DMS153 treated with DMSO at 0.1 percent for 48 hours (cell line): ENCODE measurements around the gene XRCC3.
A peak's percentile ranks its signal among the peaks of the same experiment; 100 is the strongest.

Source experiments
- DNase-seq: peaks from one replicate; lab custom pipeline; 2025; ENCODE audit not compliant: unreplicated experiment; lab: John Stamatoyannopoulos, UW

XRCC3 gene

GRCh38 chr14:103738701-103739451, 23.6 kb upstream of the XRCC3 start:
- no peak for DNase-seq

DNA sequence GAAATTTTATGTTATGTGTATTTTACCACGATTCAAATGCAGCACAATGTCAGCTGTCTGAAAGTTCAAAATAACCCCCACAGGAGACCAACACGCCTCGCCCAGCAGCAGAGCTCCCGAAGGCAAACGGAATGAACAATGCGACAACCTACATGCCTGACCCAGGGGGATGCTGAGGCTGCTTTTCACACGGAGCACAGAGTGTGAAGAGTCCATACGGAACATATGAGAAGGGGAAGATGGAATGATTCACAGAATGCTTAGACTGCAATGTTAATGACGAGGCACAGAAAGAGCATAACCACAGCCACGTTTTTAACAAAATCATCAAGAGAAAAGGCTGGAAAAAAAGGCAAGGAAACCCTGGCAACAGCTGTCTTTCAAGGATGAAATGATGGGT, 22.9 kb upstream of the XRCC3 start:
- DNase-seq, result no peak

DNA sequence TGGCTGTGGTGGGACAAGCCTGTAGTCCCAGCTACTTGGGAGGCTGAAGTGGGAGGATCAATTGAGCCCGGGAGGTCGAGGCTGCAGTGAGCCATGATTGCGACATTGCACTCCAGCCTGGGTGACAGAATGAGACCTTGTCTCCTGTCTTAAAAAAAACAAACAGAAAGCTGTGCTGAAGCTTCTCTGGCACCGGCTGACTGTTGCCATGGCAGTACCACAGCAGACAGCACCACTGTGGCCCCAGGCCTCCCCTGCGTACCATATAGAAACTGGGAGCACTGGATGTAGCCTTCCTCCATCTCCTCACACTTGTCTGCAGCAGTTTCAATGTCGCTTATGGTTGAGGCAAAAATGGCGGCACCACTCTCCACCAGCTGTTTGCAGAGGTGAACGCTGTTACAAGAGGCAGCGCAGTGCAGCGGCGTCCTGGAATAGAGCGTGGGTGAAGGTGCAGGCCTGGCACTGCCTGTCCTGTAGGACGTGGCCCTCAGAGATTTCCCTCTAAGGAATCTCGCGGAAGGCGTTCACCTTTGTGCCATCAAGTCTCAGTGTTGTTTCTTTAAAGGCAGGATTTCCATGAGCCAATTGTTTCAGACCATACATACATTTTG, 22.3 kb upstream of the XRCC3 start:
- DNase-seq, result no peak

DNA sequence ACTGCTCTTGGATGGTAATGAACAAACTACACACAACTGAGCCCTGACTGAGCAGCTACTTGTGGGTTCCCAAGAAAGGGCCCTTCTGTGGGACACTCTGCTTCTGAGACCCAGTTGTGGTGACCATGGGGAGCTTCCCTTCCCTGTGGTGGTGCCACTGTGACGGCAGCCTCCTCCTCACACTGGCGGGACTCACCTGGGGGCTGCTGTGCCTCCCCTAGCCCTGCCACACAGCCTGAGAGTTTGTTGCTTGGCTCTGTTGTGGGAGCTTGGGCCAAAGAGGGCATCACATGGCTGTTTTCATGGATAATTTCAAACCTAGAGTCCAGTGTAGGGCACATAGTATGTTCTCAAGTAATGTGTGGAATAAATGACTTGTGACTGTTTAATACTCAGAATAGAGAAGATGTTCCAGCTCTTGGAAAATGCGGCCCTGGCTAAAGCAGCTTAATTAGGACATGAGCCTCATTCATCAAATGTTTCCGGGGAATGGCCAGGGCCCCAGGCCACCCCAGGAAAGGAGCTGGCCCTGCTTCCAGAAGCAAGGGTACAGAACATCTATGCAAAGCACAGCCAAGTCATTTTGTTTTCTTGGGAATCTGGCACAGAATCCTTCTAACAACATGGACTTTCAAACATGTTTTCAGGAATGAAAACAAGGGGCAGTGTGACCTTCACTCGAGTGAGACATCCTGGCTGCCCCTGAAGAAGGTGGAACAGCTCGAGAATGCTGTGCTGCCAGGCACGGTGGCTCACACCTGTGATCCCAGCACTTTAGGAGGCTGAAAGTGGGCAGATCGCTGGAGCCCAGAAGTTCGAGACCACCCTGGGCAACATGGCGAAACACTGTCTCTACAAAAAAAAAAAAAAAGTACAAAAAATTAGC, 21.5 kb upstream of the XRCC3 start:
- DNase-seq, result no peak

GRCh38 chr14:103735815-103736545, 20.7 kb upstream of the XRCC3 start:
- no peak for DNase-seq

DNA sequence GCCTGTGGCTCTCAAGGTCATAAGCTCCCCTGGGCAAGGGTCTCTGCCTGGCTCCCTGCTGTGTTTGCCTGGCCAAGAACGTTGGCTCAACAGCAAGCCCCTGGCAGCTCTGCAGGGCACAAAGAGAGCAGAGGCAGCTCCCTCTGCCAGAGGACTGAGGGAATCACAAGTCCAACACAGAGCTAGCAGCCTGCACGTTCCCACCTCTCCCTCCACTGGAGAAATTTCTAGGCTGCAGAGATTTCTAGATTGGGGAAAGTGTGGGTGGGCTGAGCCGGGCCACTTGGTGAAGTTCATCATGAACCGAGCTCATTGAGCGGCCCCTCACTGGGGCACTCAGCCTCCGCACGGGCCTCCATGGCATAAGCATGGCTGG, 20.2 kb upstream of the XRCC3 start:
- DNase-seq, result no peak

- DNase-seq, result no peak
Observed at GRCh38 chr14:103735022-103735421, 19.8 kb upstream of the XRCC3 start.

DNA sequence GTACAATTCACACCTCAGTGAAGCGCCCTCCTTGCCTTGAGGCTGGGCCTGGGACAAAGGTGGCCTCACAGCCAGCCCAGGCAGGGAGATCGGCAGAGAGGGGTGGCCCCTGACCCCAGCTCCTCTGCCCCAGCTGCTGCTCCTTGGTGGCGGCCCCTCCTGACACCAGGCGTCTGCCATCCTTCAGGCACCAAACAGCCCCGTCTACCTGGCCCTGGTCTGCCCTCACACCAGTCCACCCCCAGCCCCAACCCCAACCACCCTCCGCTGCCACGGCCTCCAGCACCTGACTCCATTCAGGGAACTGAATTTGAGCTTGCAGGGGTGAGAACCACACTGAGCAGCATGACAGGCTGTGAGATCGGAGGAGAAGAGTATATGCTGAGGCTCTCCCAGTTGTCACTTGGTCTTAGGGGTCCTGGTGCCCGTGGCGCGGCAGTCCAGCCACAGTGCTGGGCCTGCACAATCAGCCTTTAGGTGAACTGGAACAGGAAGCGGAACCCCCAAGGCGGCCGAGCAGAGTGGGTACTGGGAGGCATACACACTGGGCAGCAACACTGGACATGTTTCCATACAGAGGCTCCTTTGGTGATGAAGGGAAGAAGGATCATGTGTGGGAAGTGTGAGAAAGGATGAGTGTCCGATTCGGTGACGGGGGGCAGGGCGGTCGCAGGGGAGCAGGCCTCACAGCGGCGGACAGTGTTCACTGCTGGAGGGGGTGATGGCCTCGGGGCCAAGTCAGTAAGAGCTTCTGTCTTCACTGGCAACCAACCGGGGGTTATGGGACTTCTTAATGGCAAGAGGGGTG, 19.0 kb upstream of the XRCC3 start:
- no peak for DNase-seq

DNA sequence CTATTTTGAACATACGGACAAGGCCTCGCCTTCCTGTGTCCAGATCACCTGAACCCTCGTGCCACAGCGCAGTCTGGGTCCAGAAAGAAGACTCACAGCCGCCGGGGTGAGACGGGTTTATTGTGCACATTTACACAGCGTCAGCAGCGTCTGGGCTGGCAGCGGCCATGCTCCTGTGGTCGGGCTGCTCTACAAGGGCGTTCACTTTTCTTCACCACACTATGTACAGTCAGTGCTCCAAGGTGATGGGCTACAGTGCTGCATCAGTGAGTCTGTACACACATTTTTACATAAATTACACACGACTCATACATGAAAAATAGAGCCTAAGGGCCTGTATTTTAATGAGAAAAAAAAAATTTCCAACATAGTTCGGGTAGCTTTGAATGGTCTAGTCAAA, 18.4 kb upstream of the XRCC3 start:
- no peak for DNase-seq

GRCh38 chr14:103732868-103733620, 17.8 kb upstream of the XRCC3 start:
- DNase-seq, result no peak

DNA sequence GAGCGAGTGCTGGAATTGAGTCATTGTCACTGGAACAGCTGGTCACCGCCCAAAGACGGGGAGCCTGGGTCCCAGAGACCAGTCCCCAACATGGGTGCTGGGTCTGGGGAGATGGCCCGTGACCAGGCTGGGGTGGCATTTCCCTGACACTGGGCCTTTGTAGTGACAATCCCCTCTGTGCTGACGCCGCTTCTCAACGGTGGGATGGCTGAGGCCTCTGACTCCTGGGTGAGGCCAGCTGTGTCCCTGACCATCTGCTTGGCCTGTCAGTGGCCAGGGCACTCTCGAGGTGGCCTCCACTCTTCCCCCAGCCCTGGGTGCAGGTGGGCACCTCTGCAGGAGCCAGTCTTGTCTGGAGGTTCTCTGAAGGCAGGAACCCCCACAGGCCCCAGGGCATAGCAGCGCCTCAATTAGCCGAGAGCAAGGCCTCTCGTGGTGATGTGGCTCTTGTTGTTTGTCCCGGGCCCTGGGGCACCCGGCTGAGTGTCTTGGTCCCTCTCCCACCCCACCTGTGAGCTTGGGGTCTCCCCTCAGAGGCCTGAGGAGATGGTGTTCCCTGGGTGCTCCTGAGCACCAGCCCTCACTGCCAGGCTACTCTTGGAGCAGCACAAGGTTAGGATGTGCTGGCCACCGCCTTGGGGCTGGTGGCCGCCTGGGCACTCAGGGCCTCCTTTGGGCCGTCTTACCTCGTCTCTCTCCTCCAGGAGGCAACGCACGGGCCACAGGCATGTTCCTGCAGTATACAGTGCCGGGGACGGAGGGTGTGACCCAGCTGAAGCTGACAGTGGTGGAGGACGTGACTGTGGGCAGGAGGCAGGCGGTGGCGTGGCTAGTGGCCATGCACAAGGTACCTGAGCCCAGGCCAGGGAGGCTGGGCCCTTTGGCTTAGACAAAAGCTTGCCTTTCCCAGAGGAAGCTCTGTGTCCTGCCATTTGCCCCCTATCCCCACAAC, 16.9 kb upstream of the XRCC3 start:
- no peak for DNase-seq

- no peak for DNase-seq
Observed at GRCh38 chr14:103731481-103731880, 16.2 kb upstream of the XRCC3 start.

DNA sequence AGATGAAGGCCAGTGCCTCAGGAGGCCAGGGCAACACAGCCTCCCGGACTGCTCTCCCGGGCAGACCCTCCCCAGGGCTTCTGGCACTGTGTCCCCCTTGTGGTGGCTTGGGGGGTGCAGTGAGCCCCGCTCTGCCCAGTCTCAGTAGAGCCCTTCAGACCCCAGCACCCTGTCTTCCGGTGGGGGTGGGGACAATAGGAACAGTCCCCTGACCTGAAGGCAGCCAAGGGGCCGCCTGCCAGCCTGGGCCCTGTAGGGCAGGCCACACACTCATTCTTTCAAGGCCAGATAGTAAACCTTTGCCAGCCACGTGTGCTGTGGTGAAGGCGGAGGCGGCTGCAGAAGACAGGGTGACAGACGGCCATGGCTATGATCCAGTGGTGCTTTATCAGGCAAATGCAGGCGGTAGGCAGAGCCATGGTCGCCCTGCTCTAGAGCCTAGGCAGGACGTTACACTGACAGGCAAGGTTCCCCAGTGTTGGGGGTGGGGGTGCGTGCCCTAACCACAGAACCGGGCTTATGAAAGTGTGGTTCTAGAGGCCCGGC, 15.3 kb upstream of the XRCC3 start:
- DNase-seq, result no peak

DNA sequence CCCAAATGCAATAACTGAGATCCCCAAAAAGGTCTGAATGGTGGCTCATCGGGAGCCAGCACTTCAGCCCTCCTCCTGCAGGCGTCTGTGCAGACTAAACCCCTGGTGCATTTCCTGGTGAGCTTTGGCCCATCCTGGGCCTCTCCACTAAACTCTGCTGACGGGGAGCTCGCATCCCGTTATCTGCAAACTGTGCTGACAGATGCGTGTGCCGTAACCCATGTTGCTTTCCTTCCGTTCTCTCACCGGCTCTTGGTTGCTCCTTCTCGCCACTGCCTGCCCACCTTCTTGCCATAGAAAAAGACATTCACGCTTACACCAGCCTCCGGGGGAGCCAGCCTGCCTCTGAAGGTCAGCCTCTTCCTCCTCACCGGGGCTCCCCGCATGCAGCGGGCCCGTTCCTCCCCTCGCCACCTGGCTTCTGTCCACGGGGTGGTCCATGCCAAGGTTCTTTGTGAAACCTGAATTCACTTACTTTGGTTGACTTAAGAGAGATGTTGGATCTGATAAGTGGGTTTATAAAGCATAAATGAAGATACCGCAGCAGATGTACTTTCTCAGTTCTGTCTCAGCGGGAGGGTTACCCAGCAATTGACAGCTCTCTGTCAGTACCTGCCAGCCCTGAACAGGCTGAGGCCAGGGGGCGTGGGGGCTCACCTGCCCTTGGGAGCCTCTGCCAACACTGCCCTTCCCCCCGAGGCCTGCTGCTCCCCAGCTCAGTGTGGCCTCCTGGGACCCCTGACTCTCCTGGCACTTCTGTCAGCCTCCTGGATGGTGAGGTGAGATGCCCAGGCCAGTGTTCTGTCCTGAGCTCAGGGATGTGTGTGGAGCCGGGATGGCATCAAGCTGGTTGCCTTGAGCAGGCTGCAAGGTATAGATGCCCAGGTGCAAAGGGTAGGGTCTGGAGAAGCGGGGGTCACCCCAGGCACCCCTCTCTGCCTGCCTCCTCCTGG, 14.5 kb upstream of the XRCC3 start:
- peak; percentile 5 for DNase-seq

DNA sequence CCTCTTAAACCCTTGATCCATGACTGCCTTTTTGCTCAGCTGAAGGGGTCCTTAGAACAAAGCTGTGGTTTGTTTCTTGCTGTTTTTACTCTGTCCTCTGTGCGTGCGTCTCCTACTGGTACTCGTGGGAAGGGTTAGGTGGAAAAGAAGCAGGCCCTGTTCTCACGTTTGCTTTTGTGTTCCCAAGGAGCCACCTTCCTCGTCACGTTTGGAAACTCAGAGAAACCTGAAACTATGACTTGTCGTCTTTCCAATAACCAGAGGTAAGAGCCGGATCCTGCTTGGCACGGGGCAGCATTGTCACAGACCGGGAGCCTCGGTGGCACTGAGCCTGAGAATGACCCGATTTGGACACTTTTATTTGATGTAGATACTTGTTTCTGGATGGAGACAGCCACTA, 13.5 kb upstream of the XRCC3 start:
- no peak for DNase-seq

DNA sequence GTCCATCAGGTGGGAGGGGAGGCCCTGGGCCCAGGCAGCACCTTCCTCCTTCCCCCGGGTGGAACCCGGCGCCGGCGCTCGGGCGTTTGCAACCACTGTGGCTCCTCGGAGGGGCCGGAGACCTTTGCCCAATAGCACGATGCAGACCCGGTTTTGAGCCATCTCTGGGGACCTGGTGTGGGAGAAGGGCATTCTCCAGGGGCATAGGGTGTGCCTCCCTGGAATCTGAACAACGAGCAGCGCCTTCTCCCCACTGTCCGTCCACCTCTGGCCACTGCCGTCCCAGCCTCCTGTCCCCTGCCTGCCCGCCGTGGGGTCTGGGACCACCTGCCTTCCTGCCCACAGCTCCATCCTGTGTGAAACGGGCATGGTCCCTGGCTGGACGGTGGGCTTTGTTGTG, 12.9 kb upstream of the XRCC3 start:
- DNase-seq, result no peak

- no peak for DNase-seq
Observed at GRCh38 chr14:103727313-103727980, 12.2 kb upstream of the XRCC3 start.
